Effector memory CD4-positive, alpha-beta T cell (primary cell): ENCODE results near the gene EIF5.

Experiments used
- DNase-seq, 3 donors: peaks; one replicate each; pipeline ENCODE4 v3.0.0-alpha.2; 2020
- H3K27ac ChIP-seq: 2 replicates; pipeline ENCODE4 v1.7.0; 2013; ENCODE audit warnings: mild to moderate bottlenecking, low read length, moderate library complexity; ENCODE audit not compliant: insufficient read depth, poor library complexity, severe bottlenecking
- H3K27me3 ChIP-seq: replicated peaks from 2 replicates; pipeline ENCODE4 v1.7.0; 2013; ENCODE audit warnings: mild to moderate bottlenecking, low read length; ENCODE audit not compliant: insufficient read depth, control insufficient read depth, poor library complexity, severe bottlenecking
- H3K36me3 ChIP-seq: 2 replicates; pipeline ENCODE4 v1.7.0; 2013; ENCODE audit warnings: mild to moderate bottlenecking, low read length, moderate library complexity; ENCODE audit not compliant: control insufficient read depth, insufficient read depth
- H3K4me1 ChIP-seq: 2 replicates; pipeline ENCODE4 v1.7.0; 2013; ENCODE audit warnings: low read length, mild to moderate bottlenecking; ENCODE audit not compliant: control insufficient read depth, insufficient read depth, poor library complexity, severe bottlenecking
- H3K4me3 ChIP-seq: 2 replicates; pipeline ENCODE4 v1.7.0; 2013; ENCODE audit warnings: low read length, low read depth, mild to moderate bottlenecking; ENCODE audit not compliant: insufficient read depth, poor library complexity, severe bottlenecking
- H3K9me3 ChIP-seq: 2 replicates; pipeline ENCODE4 v1.7.0; 2013; ENCODE audit warnings: mild to moderate bottlenecking, low read length, moderate library complexity; ENCODE audit not compliant: control insufficient read depth
- total RNA-seq, 3 donors: gene quantifications; one replicate each; lab custom pipeline; 2026; lab: John Stamatoyannopoulos, UW

Gene EIF5
- 774 to 1,285 (median 1,034) reads per million in 3 donors for total RNA-seq

DNA sequence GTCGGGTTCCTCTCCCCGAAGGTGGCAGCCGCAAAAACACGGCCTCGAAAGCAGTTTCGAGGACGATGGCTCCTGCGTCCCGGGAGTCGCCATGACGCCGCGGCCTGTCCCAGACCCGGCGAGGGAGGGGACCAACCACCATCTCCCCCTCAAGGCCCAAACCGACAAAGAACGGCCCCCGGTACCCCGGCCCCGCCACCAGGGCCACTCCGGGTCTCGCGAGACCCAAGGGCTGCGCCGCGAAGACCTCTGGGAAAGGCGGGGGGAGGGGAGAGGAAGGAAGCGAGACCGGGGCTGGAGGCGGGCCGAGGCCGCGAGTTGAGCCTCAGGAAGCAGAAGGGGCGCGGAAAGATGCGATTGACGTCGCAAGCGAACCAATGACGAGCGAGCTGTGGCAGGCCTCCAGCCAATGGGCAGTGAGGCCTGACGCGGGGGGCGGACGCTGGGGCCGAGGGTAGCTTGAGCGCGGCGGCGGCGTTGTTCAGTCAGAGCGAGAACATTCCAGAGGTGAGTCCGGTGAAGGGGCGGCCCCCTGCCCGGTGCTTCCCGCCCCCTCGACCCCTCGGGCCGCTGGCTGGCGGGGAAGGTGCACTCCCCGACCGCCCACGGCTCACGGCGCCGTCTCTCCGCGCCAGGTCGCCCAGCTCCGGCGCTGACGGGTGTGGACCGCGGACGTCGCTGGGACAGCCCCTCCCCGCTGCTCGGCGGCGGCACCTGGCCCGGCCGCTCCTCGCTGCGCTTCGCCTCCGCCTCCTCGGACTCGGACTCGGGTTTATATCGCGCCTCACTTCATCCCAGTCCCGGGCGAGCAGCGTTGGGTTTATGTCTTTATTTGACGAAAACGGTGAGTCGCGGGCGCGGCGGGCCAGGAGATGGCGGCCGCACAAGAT, at the start of gene EIF5:
EIF5 (plus strand) TSS at position 484 of the 890 bp plus-strand sequence. CDS start 1,624 bp downstream, outside the sequence.
- Histone ChIP-seq H3K4me3 (peak within 1 kb of the TSS; percentile 98), H3K4me1 (peaks cover 12% of the 10 kb centered on the region), H3K36me3 (peaks cover 34% of the 10 kb centered on the region), H3K9me3 (no peaks in the 10 kb centered on the region), H3K27me3 (no peaks in the 10 kb centered on the region), H3K27ac (peak within 1 kb of the TSS; percentile 100)
- peak; percentile 98 for DNase-seq

DNA sequence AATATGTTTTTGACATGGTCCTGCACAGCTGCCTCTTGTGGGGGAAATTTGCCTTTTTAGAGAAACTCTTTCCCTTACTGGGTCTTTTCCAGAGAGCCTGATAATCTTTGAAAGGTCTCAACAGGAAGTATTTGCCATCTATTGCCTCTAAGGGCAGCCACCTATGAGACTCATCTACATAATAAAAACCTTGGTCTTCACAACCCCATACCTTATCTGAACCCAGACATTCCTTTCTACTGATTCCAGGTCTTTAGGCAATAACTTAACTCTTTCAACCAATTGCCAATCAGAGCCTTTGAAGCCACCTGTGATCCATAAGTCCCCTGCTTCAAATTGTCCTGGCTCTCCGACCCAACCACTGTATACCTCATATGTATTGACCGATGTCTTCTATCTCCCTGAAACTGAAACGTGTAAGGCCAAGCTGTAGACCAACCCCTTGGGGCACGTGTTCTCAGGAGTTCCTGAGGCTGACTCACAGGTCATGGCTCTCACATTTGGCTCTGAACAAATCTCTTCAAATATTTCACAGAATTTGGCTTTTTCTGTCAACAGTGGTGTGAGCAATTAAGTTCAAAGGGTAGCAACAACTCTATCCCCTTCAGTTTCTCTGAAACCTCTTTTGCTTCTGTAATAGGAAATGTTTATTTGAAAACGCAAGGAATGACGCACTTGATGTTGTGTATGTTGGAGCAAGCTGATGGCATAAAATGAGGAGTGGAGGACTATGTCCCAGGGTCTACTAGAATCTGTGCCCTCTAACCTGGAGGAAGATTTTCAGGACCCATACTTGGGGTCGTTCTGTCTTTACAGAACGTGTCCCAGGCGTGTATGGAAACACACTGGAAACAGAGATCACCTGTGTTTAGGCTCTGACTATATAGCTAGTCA, 49.2 kb upstream of the EIF5 start:
- Histone ChIP-seq H3K4me3 (no peak overlapping the region), H3K27ac (no peak overlapping the region), H3K27me3 (peaks cover 17% of the 10 kb centered on the region), H3K9me3 (no peaks in the 10 kb centered on the region), H3K4me1 (no peaks in the 10 kb centered on the region), H3K36me3 (no peaks in the 10 kb centered on the region)
- DNase-seq, result no peak

DNA sequence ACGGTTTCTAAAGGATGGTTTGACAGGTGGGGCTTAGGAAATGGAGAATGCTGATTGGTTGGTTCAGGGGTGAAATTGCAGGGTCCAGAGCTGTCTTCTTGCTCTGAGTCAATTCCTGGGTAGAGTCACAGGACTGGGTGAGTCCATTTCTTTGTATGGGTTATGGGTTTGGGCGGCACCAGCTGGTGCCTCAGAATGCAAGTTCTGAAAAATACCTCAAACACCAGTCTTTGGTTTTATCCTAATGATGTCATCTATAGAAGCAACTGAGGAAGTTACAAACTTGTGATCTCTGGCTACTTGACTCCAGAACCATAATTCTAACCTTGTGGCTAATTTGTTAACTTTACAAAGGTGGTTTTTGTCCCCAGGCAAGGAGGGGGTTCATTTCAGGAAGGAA, 47.6 kb upstream of the EIF5 start:
- Histone ChIP-seq H3K27ac (no peak overlapping the region), H3K4me3 (no peak overlapping the region), H3K4me1 (no peaks in the 10 kb centered on the region), H3K9me3 (no peaks in the 10 kb centered on the region), H3K36me3 (no peaks in the 10 kb centered on the region), H3K27me3 (peaks cover 12% of the 10 kb centered on the region)
- DNase-seq, result no peak

DNA sequence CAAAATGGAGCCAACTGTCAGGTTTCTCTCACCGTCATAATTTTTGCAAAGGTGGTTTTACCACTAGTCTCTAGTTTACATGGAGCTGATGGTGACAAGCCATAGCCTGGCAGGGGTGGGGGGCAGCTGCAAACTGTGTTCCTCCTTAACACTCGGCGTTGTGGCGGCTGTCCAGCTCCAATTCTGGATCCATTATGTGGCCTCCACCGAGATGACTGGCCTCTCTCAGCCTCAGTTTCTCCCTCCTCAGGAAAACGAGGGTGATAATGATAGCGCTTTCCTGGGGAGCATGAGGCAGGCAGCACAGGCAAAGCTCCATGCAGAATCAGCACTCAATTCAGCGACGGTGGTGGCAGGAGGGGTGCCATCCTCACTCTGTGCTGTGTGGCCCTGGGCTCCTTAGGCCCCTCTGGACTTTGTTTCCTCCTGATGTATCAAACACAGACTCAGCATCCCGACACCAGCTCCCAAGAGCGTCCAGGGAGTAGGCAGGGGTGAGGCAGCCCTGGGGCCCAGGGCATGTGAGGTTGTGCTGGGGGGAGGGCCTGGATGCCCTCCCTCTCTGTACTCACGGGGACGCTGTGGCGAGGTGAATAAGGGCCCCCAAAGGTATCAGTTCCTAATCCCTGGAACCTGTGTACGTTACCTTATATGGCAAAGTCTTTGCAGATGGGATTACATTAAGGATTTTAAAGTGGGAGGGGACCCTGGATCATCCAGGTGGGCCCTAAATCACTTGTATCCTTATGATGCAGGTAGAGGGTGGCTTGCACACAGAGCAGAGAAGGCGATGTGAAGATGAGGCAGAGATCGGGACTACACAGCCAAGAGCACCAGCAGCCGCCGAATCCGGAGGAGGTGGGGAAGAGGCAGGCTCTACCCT, 46.8 kb upstream of the EIF5 start:
- Histone ChIP-seq H3K36me3 (no peaks in the 10 kb centered on the region), H3K27me3 (peaks cover 9% of the 10 kb centered on the region), H3K4me3 (no peak overlapping the region), H3K9me3 (no peaks in the 10 kb centered on the region), H3K4me1 (no peaks in the 10 kb centered on the region), H3K27ac (no peak overlapping the region)
- DNase-seq, result no peak

DNA sequence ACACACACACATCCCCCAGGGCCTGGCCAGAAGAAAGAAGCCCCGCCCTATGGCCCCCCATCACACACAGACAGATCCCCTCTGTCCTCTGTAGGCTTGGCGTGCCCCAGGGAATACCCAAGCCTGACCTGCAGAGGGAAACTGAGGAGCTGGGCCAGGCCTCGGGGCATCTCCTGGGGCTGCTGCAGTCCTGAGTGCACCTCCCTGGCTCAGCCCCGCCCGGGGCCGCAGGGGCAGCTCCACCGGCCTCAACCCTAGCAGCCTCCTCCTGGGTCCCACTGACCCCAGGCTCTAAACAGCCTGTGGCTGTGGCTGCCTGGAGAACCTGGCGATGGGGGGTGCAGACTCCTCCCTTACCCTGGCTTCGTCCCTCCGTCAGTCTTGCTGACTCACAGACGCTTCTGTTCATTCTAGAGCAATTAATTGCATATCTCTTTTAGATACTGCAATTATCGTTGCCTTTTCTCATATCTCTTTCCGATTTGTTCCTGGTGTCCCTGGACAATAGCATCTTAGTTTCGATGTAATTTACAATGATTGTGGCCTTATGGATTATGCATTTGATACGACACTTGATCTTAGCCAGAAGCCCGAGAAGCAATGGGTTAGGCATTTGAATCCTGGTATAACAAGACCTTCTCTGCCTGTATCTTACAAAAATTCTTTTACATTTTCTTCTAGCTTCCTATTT, 45.8 kb upstream of the EIF5 start:
- Histone ChIP-seq H3K27ac (no peak overlapping the region), H3K27me3 (peaks cover 9% of the 10 kb centered on the region), H3K4me3 (no peak overlapping the region), H3K9me3 (no peaks in the 10 kb centered on the region), H3K36me3 (no peaks in the 10 kb centered on the region), H3K4me1 (no peaks in the 10 kb centered on the region)
- DNase-seq, result no peak

DNA sequence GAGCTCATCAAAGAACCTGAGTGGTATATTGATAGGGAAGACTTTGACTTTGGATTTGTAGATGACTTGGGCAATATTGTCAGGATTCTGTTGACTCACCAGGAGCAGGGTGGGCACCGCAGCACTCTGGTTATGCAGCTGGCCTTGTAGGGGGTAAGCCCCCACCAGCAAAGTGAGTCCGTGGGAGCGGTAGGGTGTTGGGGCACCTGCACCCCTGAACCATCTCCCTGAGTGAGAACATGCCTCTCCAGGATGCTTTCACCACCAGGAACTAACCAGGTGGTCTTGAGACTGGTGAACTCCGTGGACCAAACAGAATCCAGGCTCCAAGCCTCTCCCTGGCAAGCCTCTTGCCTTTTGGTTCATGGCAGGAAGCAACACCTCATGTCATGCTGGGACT, 44.0 kb upstream of the EIF5 start:
- Histone ChIP-seq H3K4me3 (no peak overlapping the region), H3K4me1 (no peaks in the 10 kb centered on the region), H3K27me3 (peaks cover 4% of the 10 kb centered on the region), H3K36me3 (no peaks in the 10 kb centered on the region), H3K27ac (no peak overlapping the region), H3K9me3 (no peaks in the 10 kb centered on the region)
- no peak for DNase-seq

DNA sequence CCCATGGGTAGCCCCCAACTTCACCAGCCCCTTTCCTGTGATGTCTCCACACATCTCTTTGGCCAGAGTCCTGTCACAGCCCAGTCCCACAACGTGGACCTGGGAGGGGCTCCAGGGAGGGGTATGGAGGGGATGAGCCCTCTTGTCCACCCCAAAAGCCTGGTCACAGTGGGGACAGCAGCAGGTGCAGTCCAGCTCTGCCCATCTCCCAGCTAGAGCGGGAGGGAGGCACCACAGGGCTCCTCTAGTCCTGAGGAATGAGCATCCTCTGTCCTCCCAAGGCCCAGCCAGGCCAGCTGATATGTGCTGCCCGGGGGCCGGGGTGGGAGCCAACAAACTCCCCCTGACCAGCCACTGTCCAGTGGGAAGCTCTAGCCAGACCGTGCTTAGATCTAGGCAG, 43.5 kb upstream of the EIF5 start:
- Histone ChIP-seq H3K4me3 (no peak overlapping the region), H3K36me3 (no peaks in the 10 kb centered on the region), H3K27ac (no peak overlapping the region), H3K27me3 (peaks cover 4% of the 10 kb centered on the region), H3K4me1 (no peaks in the 10 kb centered on the region), H3K9me3 (no peaks in the 10 kb centered on the region)
- no peak for DNase-seq

DNA sequence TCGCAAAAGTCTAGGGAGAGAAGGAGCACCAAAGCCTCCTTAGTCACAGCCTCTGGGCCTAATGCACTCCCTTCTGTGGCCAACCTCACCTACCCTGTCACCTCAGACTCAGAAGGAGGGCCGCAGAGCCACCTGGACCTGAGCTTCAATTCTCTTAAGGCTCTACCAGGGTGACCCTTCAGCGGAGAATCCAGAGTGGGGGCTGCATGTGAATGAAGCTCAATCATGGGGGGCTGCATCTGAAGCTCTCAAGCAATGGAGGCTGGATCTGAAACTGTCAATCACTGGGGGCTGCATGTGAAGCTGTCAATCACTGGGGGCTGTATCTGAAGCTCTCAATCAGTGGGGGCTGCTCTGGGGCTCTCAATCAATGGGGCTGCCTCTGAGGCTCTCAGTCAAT, 43.1 kb upstream of the EIF5 start:
- Histone ChIP-seq H3K9me3 (no peaks in the 10 kb centered on the region), H3K4me1 (no peaks in the 10 kb centered on the region), H3K27ac (no peak overlapping the region), H3K27me3 (peaks cover 4% of the 10 kb centered on the region), H3K36me3 (no peaks in the 10 kb centered on the region), H3K4me3 (no peak overlapping the region)
- no peak for DNase-seq
